HepG2 (cell line): ENCODE data around the gene C19orf33. TPM values are rescaled to one million over a fixed set of nuclear protein-coding genes. Genes with fewer than 3 reads are reported as not detected.

Source experiments
- ATAC-seq: fragments of 200-7000 bp; cut with Tn5 transposase; 3 replicates; pipeline ENCODE4 v1.9.1; 2020; ENCODE audit warnings: mild to moderate bottlenecking, moderate library complexity
- BruUV-seq: library from RNA; stranded (reverse); fragments of 400-500 nt; replicated peaks from 2 replicates; lab custom pipeline; 2021; lab: Mats Ljungman, UMichigan
- CTCF ChIA-PET: fragments of 300-600 bp; formaldehyde crosslinking; extraction: SDS; loops from one replicate; lab custom pipeline; 2021; ENCODE audit warnings: low total read pairs, inconsistent platforms, low intra/inter-chr PET ratio; lab: Yijun Ruan, JAX
- POLR2A ChIA-PET: fragments of 350-600 bp; sonication (Branson Sonifier 250); formaldehyde crosslinking; loops from one replicate; lab custom pipeline; 2020; ENCODE audit warnings: antibody characterized with exemption, inconsistent platforms; lab: Yijun Ruan, JAX
- DNase-seq: peaks from one replicate; pipeline ENCODE4 v3.0.0-alpha.2; 2015; ENCODE audit warnings: low spot score
- FAIRE-seq: peaks from 3 replicates; lab custom pipeline; 2011; peaks lifted over from hg19 to GRCh38; lab: Jason Lieb, UNC
- H2AFZ ChIP-seq: one replicate; pipeline ENCODE4 v1.6.1; 2011; ENCODE audit warnings: low read length, inconsistent platforms
- H3K27ac ChIP-seq: fragments of 300-600 bp; 3 replicates; pipeline ENCODE4 v1.8.0; 2011; ENCODE audit warnings: mixed run types, mild to moderate bottlenecking, mixed read lengths, low read length, inconsistent platforms; ENCODE audit not compliant: insufficient read depth; ENCODE audit errors: extremely low read length
- H3K27me3 ChIP-seq, 2 experiments: fragments of 200-600 bp in 1 of 2; 2 replicates in 1 of 2; 3 replicates in 1 of 2; pipeline versions ENCODE4 v1.6.0 to v1.8.0; 2011; ENCODE audit warnings: low read length in 2 of 2, mild to moderate bottlenecking in 2 of 2, moderate library complexity in 2 of 2, inconsistent platforms in 1 of 2; ENCODE audit not compliant: insufficient read depth in 2 of 2, control insufficient read depth in 1 of 2
- H3K36me3 ChIP-seq, 2 experiments: fragments of 200-600 bp in 1 of 2; replicated peaks in 1 of 2; 2 replicates in 1 of 2; 3 replicates in 1 of 2; pipeline versions ENCODE4 v1.5.1 to v1.8.0; 2011; ENCODE audit warnings: low read length in 2 of 2, inconsistent platforms in 1 of 2; ENCODE audit not compliant: insufficient read depth in 2 of 2, control insufficient read depth in 1 of 2
- H3K4me1 ChIP-seq: 2 replicates; pipeline ENCODE4 v1.5.1; 2012; ENCODE audit warnings: low read length, inconsistent platforms; ENCODE audit not compliant: insufficient read depth
- H3K4me2 ChIP-seq: 2 replicates; pipeline ENCODE4 v1.6.0; 2011; ENCODE audit warnings: low read depth, low read length, inconsistent platforms
- H3K4me3 ChIP-seq, 3 experiments: fragments of 200-600 bp in 1 of 3; sonication (generic), shearing (Covaris generic) in 1 of 3; replicated peaks in 1 of 3; 2 replicates each; pipeline ENCODE4 v1.5.1; 2011 to 2016; ENCODE audit warnings: low read length in 3 of 3, inconsistent platforms in 2 of 3, low read depth in 2 of 3, mild to moderate bottlenecking in 2 of 3, control low read depth in 1 of 3, mixed read lengths in 1 of 3; ENCODE audit not compliant: insufficient read depth in 1 of 3
- H3K79me2 ChIP-seq: one replicate; pipeline ENCODE4 v1.6.1; 2011; ENCODE audit warnings: low read length, inconsistent platforms; ENCODE audit not compliant: insufficient read depth
- H3K9ac ChIP-seq: 2 replicates; pipeline ENCODE4 v1.6.0; 2011; ENCODE audit warnings: mild to moderate bottlenecking, low read depth, low read length, inconsistent platforms; ENCODE audit not compliant: insufficient read depth
- H3K9me3 ChIP-seq: 2 replicates; pipeline ENCODE4 v1.5.1; 2012; ENCODE audit warnings: mild to moderate bottlenecking, low read length
- H4K20me1 ChIP-seq: 2 replicates; pipeline ENCODE4 v1.6.0; 2011; ENCODE audit warnings: inconsistent platforms, mild to moderate bottlenecking, low read length, moderate library complexity; ENCODE audit not compliant: insufficient read depth
- BORCS8-MEF2B ChIP-seq: sonication (generic); formaldehyde crosslinking; IDR thresholded peaks from 2 replicates; pipeline ENCODE4 v1.8.0; 2022; ENCODE audit warnings: mild to moderate bottlenecking, missing genetic modification reagents
- CREB1 ChIP-seq, 2 experiments: fragments of 450-650 bp in 1 of 2; IDR thresholded peaks; 2 replicates each; pipeline ENCODE4 v1.6.1; 2016 to 2017; ENCODE audit warnings: control low read depth in 1 of 2, mild to moderate bottlenecking in 1 of 2, missing compliant biosample characterization in 1 of 2, missing genetic modification characterization in 1 of 2
- HDAC6 ChIP-seq: fragments of 200-600 bp; sonication (generic); IDR thresholded peaks from 2 replicates; pipeline ENCODE4 v1.7.0; 2017; ENCODE audit warnings: mild to moderate bottlenecking, antibody characterized with exemption, low read length, low read depth
- MTA3 ChIP-seq: sonication (generic); formaldehyde crosslinking; IDR thresholded peaks from 2 replicates; pipeline ENCODE4 v1.4.0; 2020; ENCODE audit warnings: missing genetic modification reagents
- POLR2G ChIP-seq: fragments of 200-400 bp; formaldehyde crosslinking; IDR thresholded peaks from 2 replicates; pipeline ENCODE4 v1.6.1; 2018; ENCODE audit warnings: mild to moderate bottlenecking, low read depth, low read length, moderate library complexity
- RFXANK ChIP-seq: IDR thresholded peaks from 2 replicates; pipeline ENCODE4 v1.6.1; 2016
- RORA ChIP-seq: sonication (generic); formaldehyde crosslinking; IDR thresholded peaks from 2 replicates; pipeline ENCODE4 v1.5.0; 2020; ENCODE audit warnings: mild to moderate bottlenecking, missing genetic modification reagents, moderate library complexity
- SALL1 ChIP-seq: sonication (generic); formaldehyde crosslinking; IDR thresholded peaks from 2 replicates; pipeline ENCODE4 v1.8.0; 2022; ENCODE audit warnings: mild to moderate bottlenecking, missing genetic modification reagents
- SP4 ChIP-seq: sonication (generic); formaldehyde crosslinking; IDR thresholded peaks from 2 replicates; pipeline ENCODE4 v1.8.1; 2023; ENCODE audit warnings: mild to moderate bottlenecking, missing genetic modification reagents
- ZNF235 ChIP-seq: sonication (generic); formaldehyde crosslinking; IDR thresholded peaks from 2 replicates; pipeline ENCODE4 v1.8.1; 2023; ENCODE audit warnings: mild to moderate bottlenecking, missing genetic modification reagents, borderline replicate concordance
- ZNF3 ChIP-seq: IDR thresholded peaks from 2 replicates; pipeline ENCODE4 v1.7.0; 2017; ENCODE audit warnings: inconsistent platforms
- ZNF432 ChIP-seq: sonication (generic); formaldehyde crosslinking; IDR thresholded peaks from 2 replicates; pipeline ENCODE4 v1.5.0; 2020; ENCODE audit warnings: missing genetic modification reagents, mild to moderate bottlenecking, borderline replicate concordance
- WGBS: methylation state at CpG from one replicate; pipeline ENCODE4 v1.1.6; 2017; ENCODE audit warnings: low lambda C conversion rate; 5-methylcytosine and 5-hydroxymethylcytosine counted together
- in situ Hi-C: cut with HindIII; loops from 2 replicates; pipeline ENCODE4 v1.10.0; 2017; ENCODE audit warnings: low pct_unique_long_range_greater_than_20kb; ENCODE audit not compliant: extremely low pct_ligation_motif_present
- intact Hi-C: fragments of 100-400 bp; cut with micrococcal nuclease; formaldehyde crosslinking; loops from one replicate; pipeline ENCODE4 v1.10.0; 2022; ENCODE audit not compliant: unreplicated experiment
- polyA plus RNA-seq, 8 experiments: library from polyadenylated mRNA; depleted of rRNA in 3 of 8; stranded (reverse) in 7 of 8; unstranded in 1 of 8; fragments of >200 nt; fragmentation: Illumina TruSeq in 4 of 8; extraction: Trizol in 4 of 8; gene quantifications; 2 replicates each; pipeline versions ENCODE4 v1.2.1 to v1.2.3, GENCODE V29; 2011 to 2016; ENCODE audit warnings: low read depth in 4 of 8, missing spikeins in 1 of 8, mixed read lengths in 1 of 8; ENCODE audit not compliant: insufficient read depth in 1 of 8
- total RNA-seq, 5 experiments: library from RNA; depleted of rRNA; stranded (reverse); fragments of >200 nt; fragmentation: Illumina TruSeq; extraction: Trizol; gene quantifications; 2 replicates each; pipeline ENCODE4 v1.2.3, GENCODE V29; 2016; ENCODE audit warnings: low read depth in 1 of 5
- TF ChIP-seq, protein P1 (sequence below): sonication (generic); formaldehyde crosslinking; IDR thresholded peaks from 2 replicates; pipeline ENCODE4 v1.5.0; 2020; ENCODE audit warnings: mild to moderate bottlenecking, missing genetic modification reagents

C19orf33 gene
- total and polyA plus RNA-seq, 2 of the 13 experiments (the other 11 are each of a cell fraction or from before 2014, with no cell fraction given): 2.5 to 3.3 TPM

DNA sequence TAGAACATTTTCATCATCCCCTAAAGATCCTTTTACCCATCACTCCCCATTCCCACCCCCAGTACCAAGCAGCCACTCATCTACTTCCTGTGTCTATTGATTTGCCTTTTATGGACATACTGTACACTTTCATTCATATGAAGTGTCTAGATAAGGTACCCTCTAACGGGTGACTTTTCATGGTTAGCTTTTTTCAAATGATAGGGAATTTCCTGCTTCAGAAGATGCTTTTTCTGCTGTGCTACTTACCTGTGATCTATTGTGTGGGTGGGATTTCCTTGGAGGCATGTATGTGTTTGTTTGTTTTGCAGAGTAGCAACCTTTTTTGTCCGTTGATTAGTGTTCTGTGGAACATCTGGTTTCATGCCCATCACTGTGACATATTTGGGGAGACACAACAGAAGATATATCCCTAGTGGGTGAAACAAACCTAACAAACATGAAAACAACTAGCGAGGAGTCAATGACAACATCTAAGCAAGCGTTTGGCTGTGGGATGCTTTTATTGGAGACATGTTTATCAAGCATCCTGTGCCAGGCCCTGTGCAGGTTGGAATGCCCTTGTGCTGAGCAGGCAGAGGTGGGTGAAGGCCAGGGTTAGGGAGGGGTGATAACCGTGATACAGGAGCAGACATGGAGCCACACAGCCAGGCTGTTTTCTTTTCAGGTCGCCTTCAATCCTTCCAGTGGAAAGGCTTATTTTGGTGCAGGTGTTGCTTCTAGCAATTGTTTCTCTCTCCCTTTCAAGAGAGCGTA lies 22.1 kb upstream of the C19orf33 start:
- in situ Hi-C loops (no loop called here), intact Hi-C loops (no loop called here)
- no peaks in the 10 kb centered on the region for H4K20me1 ChIP-seq
- TF ChIP-seq SALL1 (CRISPR knock-in tag): no peak
- no peak for TF ChIP-seq HDAC6
- TF ChIP-seq ZNF432 (CRISPR knock-in tag): no peak
- no peak for TF ChIP-seq ZNF3 (CRISPR knock-in tag)
- TF ChIP-seq MTA3: no peak
- no peak for TF ChIP-seq POLR2G
- H3K9ac ChIP-seq: no peak overlapping the region
- no peak overlapping the region for H2AFZ ChIP-seq
- no peaks in the 10 kb centered on the region for H3K79me2 ChIP-seq
- 29% methylated on average over 7 of the region's 7 CpGs for WGBS
- no TSS peak for BruUV-seq
- H3K4me2 ChIP-seq: no peak overlapping the region
- ATAC-seq (no peak), DNase-seq (no peak), FAIRE-seq (no peak)
- ChIA-PET POLR2A (no interaction called here), CTCF (no interaction called here)
- peaks cover 14% of the 10 kb centered on the region for H3K4me1 ChIP-seq
- H3K27me3 ChIP-seq: no peaks in the 10 kb centered on the region; a peak in 1 of 5 replicates
- H3K36me3 ChIP-seq: no peaks in the 10 kb centered on the region
- H3K4me3 ChIP-seq: no peak overlapping the region
- H3K9me3 ChIP-seq: no peaks in the 10 kb centered on the region
- no peak overlapping the region for H3K27ac ChIP-seq

DNA sequence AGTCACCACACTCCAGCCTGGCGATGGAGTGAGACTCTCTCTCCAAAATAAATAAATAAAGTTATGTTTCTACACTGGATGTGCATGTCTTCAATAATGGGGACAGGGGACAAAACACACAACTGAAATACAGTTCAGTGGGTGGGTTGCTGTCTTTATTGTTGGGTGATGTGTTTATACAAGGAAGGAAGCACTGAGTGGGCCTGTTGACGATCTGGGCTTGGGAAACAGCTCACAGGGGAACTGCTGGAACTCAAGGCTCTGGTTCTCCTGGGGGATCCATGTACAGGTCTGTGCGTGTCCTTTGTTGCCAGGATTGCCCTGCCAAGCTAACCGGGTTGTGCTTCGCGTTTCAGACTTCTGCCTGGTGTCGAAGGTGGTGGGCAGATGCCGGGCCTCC lies 20.8 kb upstream of the C19orf33 start:
- Histone ChIP-seq H2AFZ (no peak overlapping the region), H3K9ac (no peak overlapping the region), H3K27ac (no peak overlapping the region), H3K79me2 (no peaks in the 10 kb centered on the region), H3K4me3 (no peak overlapping the region), H3K9me3 (no peaks in the 10 kb centered on the region), H4K20me1 (no peaks in the 10 kb centered on the region), H3K27me3 (no peaks in the 10 kb centered on the region; a peak in 2 of 5 replicates), H3K4me1 (peaks cover 4% of the 10 kb centered on the region; the same call in 1 of the 2 replicates), H3K36me3 (no peaks in the 10 kb centered on the region), H3K4me2 (no peak overlapping the region)
- no TSS peak for BruUV-seq
- DNase-seq (no peak), FAIRE-seq (no peak), ATAC-seq (no peak)
- CTCF ChIA-PET: no interaction called here
- POLR2A ChIA-PET: no interaction called here
- 81% methylated on average over 7 of the region's 8 CpGs for WGBS
- intact Hi-C loops: no loop called here
- in situ Hi-C loops: no loop called here
- TF ChIP-seq, protein P1, sequence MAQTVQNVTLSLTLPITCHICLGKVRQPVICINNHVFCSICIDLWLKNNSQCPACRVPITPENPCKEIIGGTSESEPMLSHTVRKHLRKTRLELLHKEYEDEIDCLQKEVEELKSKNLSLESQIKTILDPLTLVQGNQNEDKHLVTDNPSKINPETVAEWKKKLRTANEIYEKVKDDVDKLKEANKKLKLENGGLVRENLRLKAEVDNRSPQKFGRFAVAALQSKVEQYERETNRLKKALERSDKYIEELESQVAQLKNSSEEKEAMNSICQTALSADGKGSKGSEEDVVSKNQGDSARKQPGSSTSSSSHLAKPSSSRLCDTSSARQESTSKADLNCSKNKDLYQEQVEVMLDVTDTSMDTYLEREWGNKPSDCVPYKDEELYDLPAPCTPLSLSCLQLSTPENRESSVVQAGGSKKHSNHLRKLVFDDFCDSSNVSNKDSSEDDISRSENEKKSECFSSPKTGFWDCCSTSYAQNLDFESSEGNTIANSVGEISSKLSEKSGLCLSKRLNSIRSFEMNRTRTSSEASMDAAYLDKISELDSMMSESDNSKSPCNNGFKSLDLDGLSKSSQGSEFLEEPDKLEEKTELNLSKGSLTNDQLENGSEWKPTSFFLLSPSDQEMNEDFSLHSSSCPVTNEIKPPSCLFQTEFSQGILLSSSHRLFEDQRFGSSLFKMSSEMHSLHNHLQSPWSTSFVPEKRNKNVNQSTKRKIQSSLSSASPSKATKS (CRISPR knock-in tag): no peak
- TF ChIP-seq RFXANK (no peak), SP4 (CRISPR knock-in tag) (no peak), ZNF235 (CRISPR knock-in tag) (no peak), CREB1 (IDR thresholded peaks at IDR 0.05) (no peak), CREB1 (CRISPR knock-in tag; IDR thresholded peaks at IDR 0.05) (no peak), BORCS8-MEF2B (CRISPR knock-in tag) (no peak), RORA (no peak)
